ENCODE measurements around the gene DTX3. TPM values are rescaled to one million over a fixed set of nuclear protein-coding genes. Genes with fewer than 3 reads are reported as not detected.

Gene DTX3
- total and polyA plus RNA-seq, 2 of the 13 experiments (the other 11 are each of a cell fraction or from before 2014, with no cell fraction given): 9.0 to 27.2 TPM

GRCh38 chr12:57586832-57587429 lies 17.7 kb upstream of the DTX3 start:
- no peak overlapping the region for H3K4me3 ChIP-seq (replicated peaks in 1 of 3; ENCODE audit: insufficient read depth in 1 of 3, low read depth in 2 of 3, low read length in 3 of 3)
- WGBS (ENCODE audit: low lambda C conversion rate): 93% methylated on average over 3 of the region's 3 CpGs
- no peaks in the 10 kb centered on the region; a peak in 1 of 5 replicates for H3K27me3 ChIP-seq (ENCODE audit: control insufficient read depth in 1 of 2, insufficient read depth in 2 of 2, low read length in 2 of 2)
- in situ Hi-C loops (cut with HindIII; ENCODE audit: extremely low pct_ligation_motif_present, low pct_unique_long_range_greater_than_20kb): no loop called here
- ChIA-PET CTCF (ENCODE audit: low intra/inter-chr PET ratio, low total read pairs) (no interaction called here), POLR2A (no interaction called here)
- peaks cover 16% of the 10 kb centered on the region for H3K4me1 ChIP-seq (ENCODE audit: insufficient read depth, low read length)
- no peak overlapping the region for H3K27ac ChIP-seq (ENCODE audit: extremely low read length, insufficient read depth, low read length)
- BruUV-seq (replicated peaks): no TSS peak
- H2AFZ ChIP-seq (ENCODE audit: low read length): no peak overlapping the region
- H4K20me1 ChIP-seq (ENCODE audit: insufficient read depth, low read length): no peaks in the 10 kb centered on the region
- no peak overlapping the region for H3K9ac ChIP-seq (ENCODE audit: insufficient read depth, low read depth, low read length)
- DNase-seq (ENCODE audit: low spot score) (no peak), ATAC-seq (no peak), FAIRE-seq (no peak)
- intact Hi-C loops (cut with micrococcal nuclease; ENCODE audit: unreplicated experiment): no loop called here
- H3K4me2 ChIP-seq (ENCODE audit: low read depth, low read length): no peak overlapping the region
- H3K9me3 ChIP-seq (ENCODE audit: low read length): no peaks in the 10 kb centered on the region
- H3K79me2 ChIP-seq (ENCODE audit: insufficient read depth, low read length): peaks cover 5% of the 10 kb centered on the region
- peaks cover 3 to 15% of the 10 kb centered on the region in 2 experiments; a peak in 4 of 5 replicates for H3K36me3 ChIP-seq (replicated peaks in 1 of 2; ENCODE audit: control insufficient read depth in 1 of 2, insufficient read depth in 2 of 2, low read length in 2 of 2)
- no peak for TF ChIP-seq ZNF678 (CRISPR knock-in tag; IDR thresholded peaks at IDR 0.05)
- TF ChIP-seq ZNF616 (CRISPR knock-in tag; IDR thresholded peaks at IDR 0.05; ENCODE audit: low read depth): no peak
- no peak for TF ChIP-seq ZNF780A (CRISPR knock-in tag; IDR thresholded peaks at IDR 0.05)
- TF ChIP-seq ZNF878 (CRISPR knock-in tag; IDR thresholded peaks at IDR 0.05): no peak
- no peak for TF ChIP-seq GMEB2 (CRISPR knock-in tag; IDR thresholded peaks at IDR 0.05; ENCODE audit: low read depth)
- TF ChIP-seq ZNF674 (CRISPR knock-in tag; IDR thresholded peaks at IDR 0.05; ENCODE audit: low read depth): no peak
- TF ChIP-seq DNMT3B (CRISPR knock-in tag; conservative IDR thresholded peaks at IDR 0.05): no peak
- no peak for TF ChIP-seq SNRNP70 (IDR thresholded peaks at IDR 0.05; ENCODE audit: low read depth, low read length)
- TF ChIP-seq ZFP36 (IDR thresholded peaks at IDR 0.05; ENCODE audit: borderline replicate concordance, low read depth, low read length, partially characterized antibody): no peak
- no peak for TF ChIP-seq ZNF281 (CRISPR knock-in tag; IDR thresholded peaks at IDR 0.05; ENCODE audit: borderline replicate concordance)
- no peak for TF ChIP-seq RORA (CRISPR knock-in tag; IDR thresholded peaks at IDR 0.05)
- TF ChIP-seq MLX (CRISPR knock-in tag; IDR thresholded peaks at IDR 0.05): no peak
- no peak for TF ChIP-seq AHDC1 (CRISPR knock-in tag; IDR thresholded peaks at IDR 0.05; ENCODE audit: borderline replicate concordance)
- TF ChIP-seq MEIS1 (CRISPR knock-in tag; IDR thresholded peaks at IDR 0.05; ENCODE audit: borderline replicate concordance): no peak

All from HepG2 (cell line).